HG02970 (cell line): ENCODE measurements around the gene PDE9A.

Experiments used
- ATAC-seq: cut with Tn5 transposase; IDR thresholded peaks from one replicate; pipeline ENCODE4 v1.9.1; 2021; ENCODE audit warnings: mild to moderate bottlenecking, moderate library complexity, moderate number of reproducible peaks; ENCODE audit not compliant: unreplicated experiment, low FRiP score

Gene PDE9A

DNA sequence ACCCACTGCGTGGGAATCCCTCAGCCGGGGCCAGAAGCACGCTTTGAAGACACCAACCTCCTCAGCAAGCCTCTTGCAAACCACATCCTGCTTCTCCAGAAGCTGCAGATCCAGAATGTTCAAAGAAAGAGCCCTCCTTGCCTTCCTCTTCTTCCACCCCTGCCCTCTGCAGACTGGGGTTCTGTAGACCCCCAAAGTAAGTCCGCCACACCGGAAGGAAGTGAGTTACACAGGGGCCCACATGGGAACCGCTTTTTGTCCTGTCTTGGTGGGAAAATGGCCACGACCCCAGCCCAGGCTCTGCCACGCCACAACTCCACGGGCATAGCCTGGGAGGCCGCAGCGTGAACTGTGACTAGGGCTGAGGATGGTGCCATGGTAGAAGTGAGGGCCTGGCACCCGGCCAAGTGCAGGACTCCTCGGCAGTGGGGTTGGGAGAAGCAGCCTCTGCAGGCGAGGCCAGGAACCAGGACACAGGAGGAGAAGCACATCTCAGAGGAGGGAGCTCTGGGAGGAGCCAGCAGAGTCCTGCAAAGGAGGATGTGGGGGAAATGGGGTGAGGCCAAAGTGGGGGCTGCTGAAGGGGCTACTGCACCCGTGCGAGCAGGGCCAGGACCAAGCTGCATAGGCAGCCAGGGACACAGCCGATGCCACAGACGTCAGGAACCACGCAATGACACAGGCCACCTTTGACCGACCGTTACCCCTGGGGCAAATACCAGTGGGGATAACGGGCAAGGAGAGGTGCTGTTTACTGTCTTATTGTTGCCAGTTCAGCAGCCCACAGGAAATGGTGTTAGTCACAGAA is 30.9 kb downstream of the PDE9A start:
- ATAC-seq, result no peak

DNA sequence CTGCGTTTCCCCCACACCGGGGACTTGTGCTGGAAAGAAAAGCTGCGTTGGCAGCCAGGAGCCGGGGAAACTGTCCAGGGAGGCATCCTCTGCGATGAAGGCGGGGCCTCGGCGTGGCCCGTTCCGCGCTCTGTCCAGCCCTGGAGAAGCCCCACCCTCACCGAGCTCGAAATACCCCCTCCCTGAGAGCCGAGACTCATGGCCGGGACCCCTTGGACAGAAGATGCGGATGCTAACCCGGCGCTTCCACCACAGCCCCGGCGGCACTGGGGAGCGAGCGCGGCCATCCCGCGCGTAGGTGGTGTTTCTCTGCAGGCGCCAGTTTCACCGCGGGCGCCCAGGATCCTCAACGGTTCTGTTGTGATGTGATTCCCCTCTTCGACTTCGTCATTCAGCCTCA is 31.6 kb downstream of the PDE9A start:
- ATAC-seq, result no peak

GRCh38 chr21:42685954-42686500 is 32.6 kb downstream of the PDE9A start:
- no peak for ATAC-seq

- no peak for ATAC-seq
These were observed 34.4 kb downstream of the PDE9A start for GRCh38 chr21:42687796-42688195.

DNA sequence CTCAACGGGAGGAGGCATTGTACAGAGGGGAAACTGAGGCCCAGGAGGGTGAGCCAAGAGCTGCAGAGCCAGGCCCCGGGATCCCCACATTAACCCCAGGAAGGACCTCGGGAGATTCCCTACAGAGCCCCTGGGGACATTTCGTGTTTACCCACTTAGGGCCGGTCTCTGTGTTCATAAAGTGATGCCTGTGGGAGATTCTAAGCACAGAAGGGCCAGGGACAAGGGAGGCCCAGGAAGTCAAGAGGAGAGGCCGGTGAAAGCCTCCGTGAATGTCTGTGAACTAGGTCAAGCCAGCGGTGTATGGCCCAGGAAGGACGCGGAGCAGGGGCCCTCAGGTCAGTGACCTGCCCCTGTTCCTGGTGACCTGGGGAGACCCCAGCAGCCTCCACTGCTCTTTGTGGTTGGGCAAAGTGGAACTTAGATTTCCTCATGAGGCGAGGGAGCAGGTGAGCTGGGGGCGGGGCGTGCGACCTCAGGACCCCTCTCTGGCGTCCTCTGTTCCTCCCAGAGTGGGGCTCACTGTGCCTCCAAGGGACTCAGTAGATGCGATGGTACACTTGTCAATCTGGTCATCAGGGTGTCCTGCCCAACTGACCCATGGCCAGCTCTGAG is 34.9 kb downstream of the PDE9A start:
- ATAC-seq, result no peak

GRCh38 chr21:42688841-42689371 is 35.5 kb downstream of the PDE9A start:
- no peak for ATAC-seq

DNA sequence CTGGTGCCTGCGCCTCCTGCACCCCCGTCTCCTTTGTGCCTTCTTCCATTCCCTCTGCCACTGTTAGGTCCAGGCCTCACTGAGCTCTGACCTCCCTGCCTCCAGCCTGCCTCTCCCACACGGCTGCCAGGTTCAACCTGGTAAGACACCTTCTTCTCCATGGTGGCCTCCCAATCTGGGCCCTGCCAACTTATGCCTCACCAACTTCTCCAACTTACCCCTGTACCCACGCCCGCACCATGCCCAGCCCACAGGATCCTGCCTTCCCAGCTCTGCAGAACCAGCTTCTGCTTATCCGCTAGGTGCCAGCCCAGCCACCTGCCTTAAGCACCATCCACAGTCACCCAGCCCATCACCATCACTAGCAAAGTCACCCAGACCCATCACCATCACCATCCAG is 37.2 kb downstream of the PDE9A start:
- ATAC-seq, result no peak

DNA sequence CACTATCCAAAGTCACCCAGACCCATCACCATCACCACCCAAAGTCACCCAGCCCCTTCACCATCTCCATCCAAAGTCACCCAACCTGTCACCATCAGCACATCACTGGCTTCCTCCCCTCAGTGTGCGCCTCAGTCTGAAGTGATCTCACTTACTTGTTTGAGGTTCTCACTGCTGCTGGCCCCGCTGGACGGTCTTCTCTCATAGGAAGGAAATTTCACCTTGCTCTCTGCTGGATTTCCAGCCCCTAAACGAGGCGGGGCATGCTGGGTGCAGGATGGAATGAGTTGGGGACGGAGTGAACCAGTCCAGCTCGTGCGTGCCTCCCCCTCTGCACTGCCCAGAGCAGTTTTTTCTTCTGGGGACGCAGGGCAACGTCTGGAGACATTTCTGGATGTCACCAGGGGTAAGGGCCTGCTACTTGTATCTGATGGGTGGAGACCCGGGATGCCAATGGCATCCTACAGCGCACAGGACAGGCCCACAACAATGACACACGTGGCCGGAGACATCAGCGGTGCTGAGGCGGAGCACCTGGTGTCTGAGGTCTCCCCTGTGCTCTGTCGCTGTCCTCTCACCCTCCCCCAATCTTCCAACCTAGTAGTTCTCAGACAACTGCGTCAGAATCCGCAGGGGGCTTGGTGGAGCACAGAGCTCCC is 38.6 kb downstream of the PDE9A start:
- no peak for ATAC-seq

- ATAC-seq, result no peak
These were observed 39.3 kb downstream of the PDE9A start for GRCh38 chr21:42692688-42693087.

GRCh38 chr21:42694751-42695696 is 41.6 kb downstream of the PDE9A start:
- no peak for ATAC-seq

- no peak for ATAC-seq
These were observed 42.4 kb downstream of the PDE9A start for GRCh38 chr21:42695697-42696380.

- no peak for ATAC-seq
These were observed 43.1 kb downstream of the PDE9A start for GRCh38 chr21:42696501-42697040.

- ATAC-seq, result no peak
These were observed 45.3 kb downstream of the PDE9A start for GRCh38 chr21:42698733-42699132.

DNA sequence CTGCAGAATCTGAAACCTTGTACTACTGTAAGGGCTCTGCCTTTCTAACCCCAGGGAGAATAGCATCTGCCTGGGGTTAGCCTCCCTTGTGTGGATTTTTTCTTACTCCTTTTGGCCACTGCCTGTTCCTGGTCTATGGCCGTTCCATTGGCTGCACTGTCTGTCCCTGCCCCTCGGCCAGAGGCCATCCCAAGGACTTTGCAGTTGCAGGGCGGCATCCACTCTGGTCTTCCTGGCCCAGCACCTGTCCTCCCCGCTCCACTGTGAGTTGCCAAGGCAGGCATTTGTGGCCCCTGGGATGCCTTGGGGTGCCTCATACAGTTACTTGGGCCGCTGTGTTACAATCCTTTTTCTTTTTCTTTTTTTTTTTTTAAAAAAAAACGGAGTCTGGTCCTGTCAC is 45.8 kb downstream of the PDE9A start:
- ATAC-seq, result no peak

GRCh38 chr21:42701706-42702456 is 48.5 kb downstream of the PDE9A start:
- ATAC-seq, result no peak

DNA sequence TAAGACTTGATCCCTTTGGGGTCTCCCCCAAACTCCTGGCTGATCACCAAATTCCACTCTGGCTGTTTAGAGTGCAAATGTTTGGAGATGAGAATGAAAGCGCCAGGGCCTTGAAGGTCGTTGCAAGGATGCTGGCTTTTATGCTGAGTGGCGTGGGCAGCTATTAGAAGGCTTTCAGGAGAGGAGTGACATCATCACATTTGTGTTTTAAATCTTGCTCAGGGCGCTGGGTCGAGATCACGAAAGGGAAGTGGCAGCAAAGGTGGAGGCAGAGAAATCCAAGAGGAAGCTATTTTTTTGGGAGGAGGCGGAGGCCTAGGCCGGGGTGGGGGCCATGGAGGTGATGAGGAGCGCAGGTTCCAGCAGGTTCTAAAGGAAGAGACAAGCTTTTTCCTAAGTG is 49.3 kb downstream of the PDE9A start:
- no peak for ATAC-seq

GRCh38 chr21:42703136-42703908 is 49.9 kb downstream of the PDE9A start:
- ATAC-seq, result no peak

DNA sequence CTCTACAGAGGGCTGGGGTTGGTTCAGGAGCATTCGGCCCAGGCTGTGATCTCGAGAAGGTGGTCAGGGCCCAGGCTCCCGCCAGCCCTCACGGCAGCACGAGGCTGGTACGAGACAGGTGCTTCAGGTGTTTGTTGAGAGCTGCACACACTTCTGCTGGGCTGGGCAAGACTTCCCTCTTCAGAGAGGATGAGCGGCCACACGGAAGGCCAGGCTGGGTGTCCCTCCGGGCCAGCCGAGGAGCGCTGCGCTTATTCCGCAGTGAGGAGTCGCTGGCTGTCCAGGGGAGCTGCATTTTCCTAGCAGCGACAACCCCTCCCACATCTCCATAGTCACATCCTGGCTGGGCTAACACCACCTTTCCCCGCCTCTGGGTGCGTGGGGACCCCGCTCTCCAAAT is 50.5 kb downstream of the PDE9A start:
- ATAC-seq, result no peak
